Measurements from ENCODE around the gene ALPG.

- no peak for TF ChIP-seq POLR2A (IDR thresholded peaks at IDR 0.05; ENCODE audit: low read depth, low read length)
- TF ChIP-seq CTCF (conservative IDR thresholded peaks at IDR 0.05; ENCODE audit: low read depth, low read length), result no peak
- no peak for TF ChIP-seq SMC3 (IDR thresholded peaks at IDR 0.05; ENCODE audit: low read depth, low read length)
- no peak for TF ChIP-seq FOS (IDR thresholded peaks at IDR 0.05; ENCODE audit: low read depth, low read length)
- TF ChIP-seq BHLHE40 (IDR thresholded peaks at IDR 0.05; ENCODE audit: low read depth, low read length), result no peak
- TF ChIP-seq NFE2L2 (IDR thresholded peaks at IDR 0.05; ENCODE audit: low read depth, low read length), result no peak
- TF ChIP-seq RAD21 (IDR thresholded peaks at IDR 0.05; ENCODE audit: low read length), result no peak
- TF ChIP-seq RFX5 (IDR thresholded peaks at IDR 0.05; ENCODE audit: low read depth, low read length), result no peak
- no peak for TF ChIP-seq USF2 (IDR thresholded peaks at IDR 0.05; ENCODE audit: low read depth, low read length)
- TF ChIP-seq RCOR1 (IDR thresholded peaks at IDR 0.05; ENCODE audit: insufficient replicate concordance, low read length), result no peak
- no peak for TF ChIP-seq CEBPB (IDR thresholded peaks at IDR 0.05; ENCODE audit: low read depth, low read length)
- TF ChIP-seq MAFK (IDR thresholded peaks at IDR 0.05; ENCODE audit: low read depth, low read length), result no peak
- TF ChIP-seq CHD1 (IDR thresholded peaks at IDR 0.05; ENCODE audit: low read depth, low read length), result no peak
These were observed 13.1 kb upstream of the ALPG start for GRCh38 chr2:232393556-232393955.
